Activated CD4-positive, alpha-beta T cell treated with anti-CD3 and anti-CD28 coated beads, Interleukin-2, Interleukin-6, amounts not matched to agents 100 ng/mL and 50 ng/mL, durations not matched to agents 16 hours and 8 hours (primary cell): Measurements from ENCODE around the gene ANKRD18A.

Experiments used
- DNase-seq: peaks from one replicate; pipeline ENCODE4 v3.0.0-alpha.2; 2020

Gene ANKRD18A

GRCh38 chr9:38620483-38621433 lies at the start of gene ANKRD18A:
TSS of gene ANKRD18A (minus strand) at chr9:38620596. CDS start at chr9:38620285, 311 bp downstream.
- peak; percentile 85 for DNase-seq

GRCh38 chr9:38668791-38669466 lies 48.5 kb upstream of the ANKRD18A start:
- no peak for DNase-seq

- DNase-seq, result no peak
Observed at GRCh38 chr9:38662763-38663593, 42.6 kb upstream of the ANKRD18A start.

GRCh38 chr9:38659538-38659937 lies 39.1 kb upstream of the ANKRD18A start:
- no peak for DNase-seq

GRCh38 chr9:38656896-38657295 lies 36.5 kb upstream of the ANKRD18A start:
- no peak for DNase-seq

- no peak for DNase-seq
Observed at GRCh38 chr9:38652486-38652885, 32.1 kb upstream of the ANKRD18A start.

- DNase-seq, result no peak
Observed at GRCh38 chr9:38652044-38652443, 31.6 kb upstream of the ANKRD18A start.

GRCh38 chr9:38651400-38652042 lies 31.1 kb upstream of the ANKRD18A start:
- no peak for DNase-seq

GRCh38 chr9:38650564-38650963 lies 30.2 kb upstream of the ANKRD18A start:
- DNase-seq, result no peak

- no peak for DNase-seq
Observed at GRCh38 chr9:38649731-38650363, 29.5 kb upstream of the ANKRD18A start.

- DNase-seq, result no peak
Observed at GRCh38 chr9:38644601-38645000, 24.2 kb upstream of the ANKRD18A start.

- no peak for DNase-seq
Observed at GRCh38 chr9:38643815-38644173, 23.4 kb upstream of the ANKRD18A start.

GRCh38 chr9:38642951-38643814 lies 22.8 kb upstream of the ANKRD18A start:
- no peak for DNase-seq

- DNase-seq, result no peak
Observed at GRCh38 chr9:38641985-38642864, 21.8 kb upstream of the ANKRD18A start.

GRCh38 chr9:38641142-38641541 lies 20.7 kb upstream of the ANKRD18A start:
- DNase-seq, result no peak

- DNase-seq, result no peak
Observed at GRCh38 chr9:38639577-38639940, 19.2 kb upstream of the ANKRD18A start.

- no peak for DNase-seq
Observed at GRCh38 chr9:38638881-38639576, 18.6 kb upstream of the ANKRD18A start.

GRCh38 chr9:38634315-38634714 lies 13.9 kb upstream of the ANKRD18A start:
- DNase-seq, result no peak

- DNase-seq, result no peak
Observed at GRCh38 chr9:38629511-38629910, 9.1 kb upstream of the ANKRD18A start.

- DNase-seq, result no peak
Observed at GRCh38 chr9:38626006-38626405, 5.6 kb upstream of the ANKRD18A start.
